GM18505 (cell line): ENCODE results near the gene VARS2.
"Not testable (repeated sequence)": the region's sequence is repeated elsewhere in the genome, so short reads cannot be mapped to it uniquely, and the experiment has no call there.

ENCODE experiments used
- ATAC-seq: cut with Tn5 transposase; IDR thresholded peaks from one replicate; pipeline ENCODE4 v1.9.1; 2021; ENCODE audit not compliant: unreplicated experiment
- POLR2A ChIP-seq: IDR thresholded peaks from 4 replicates; pipeline ENCODE4 v1.6.1; 2011; ENCODE audit warnings: borderline replicate concordance; ENCODE audit not compliant: insufficient read depth, insufficient read length; ENCODE audit errors: extremely low read depth

VARS2 gene

DNA sequence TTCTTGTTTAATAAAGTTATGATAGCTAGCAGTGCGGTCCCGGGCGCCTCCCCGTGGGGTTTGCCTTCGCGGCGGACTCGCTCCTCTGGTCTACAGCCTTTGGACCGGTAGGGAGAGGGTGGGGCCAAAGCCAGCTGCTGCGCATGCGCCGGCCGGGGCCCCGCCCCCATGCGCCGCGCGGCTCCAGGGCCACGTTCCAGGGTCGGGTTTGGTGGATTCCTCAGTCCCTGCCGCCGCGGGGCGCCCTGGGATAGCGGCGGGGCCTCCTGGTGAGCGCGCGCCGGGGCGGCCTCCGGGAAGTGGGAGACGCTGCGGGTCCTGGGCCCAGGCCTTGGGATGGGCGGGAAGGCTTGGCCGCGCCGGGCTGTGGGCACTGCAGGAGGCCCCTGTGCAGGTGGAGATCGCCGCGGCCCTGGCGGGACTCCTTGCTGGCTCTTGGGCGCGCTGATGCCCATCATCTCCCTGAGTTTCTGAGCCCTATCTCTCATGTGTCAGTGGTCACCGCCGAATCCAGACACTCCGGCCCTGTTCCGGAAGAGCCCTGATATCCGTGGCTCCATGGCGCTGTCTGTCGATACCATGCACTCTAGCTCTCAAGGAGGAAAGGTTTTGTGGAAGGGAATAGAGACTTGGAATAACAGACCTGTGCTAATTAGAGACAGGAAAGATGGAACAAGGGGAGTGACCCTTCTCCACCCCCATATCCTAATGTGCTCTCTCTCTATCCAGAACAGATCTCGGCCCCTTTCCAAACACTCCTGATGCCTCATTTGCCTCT is at the start of gene VARS2:
Gene VARS2 (plus strand): TSS at position 163 of the 778 bp plus-strand sequence. CDS start 599 bp downstream, at position 762.
- peak; percentile 85 for ATAC-seq
- TF ChIP-seq POLR2A, result peak; percentile 83

DNA sequence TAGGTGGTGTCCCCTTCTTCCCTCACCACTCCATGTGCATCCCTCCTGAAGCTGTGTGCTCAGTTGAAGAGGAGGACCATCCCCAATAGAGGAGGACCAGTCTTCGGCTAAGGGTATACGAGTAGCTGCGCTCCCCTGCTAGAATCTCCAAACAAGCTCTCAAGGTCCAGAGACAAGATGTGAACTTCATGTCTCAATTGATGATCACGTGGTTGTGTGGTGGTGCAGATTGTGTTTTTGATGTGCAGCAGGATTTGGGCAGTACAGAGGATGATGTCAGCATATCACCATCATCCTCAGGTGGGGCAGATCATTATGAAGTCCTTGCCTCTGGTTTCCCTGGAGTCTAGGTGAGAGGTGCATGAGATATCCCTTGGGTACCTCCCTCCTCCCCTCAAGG is 49.7 kb upstream of the VARS2 start:
- ATAC-seq, result no peak

DNA sequence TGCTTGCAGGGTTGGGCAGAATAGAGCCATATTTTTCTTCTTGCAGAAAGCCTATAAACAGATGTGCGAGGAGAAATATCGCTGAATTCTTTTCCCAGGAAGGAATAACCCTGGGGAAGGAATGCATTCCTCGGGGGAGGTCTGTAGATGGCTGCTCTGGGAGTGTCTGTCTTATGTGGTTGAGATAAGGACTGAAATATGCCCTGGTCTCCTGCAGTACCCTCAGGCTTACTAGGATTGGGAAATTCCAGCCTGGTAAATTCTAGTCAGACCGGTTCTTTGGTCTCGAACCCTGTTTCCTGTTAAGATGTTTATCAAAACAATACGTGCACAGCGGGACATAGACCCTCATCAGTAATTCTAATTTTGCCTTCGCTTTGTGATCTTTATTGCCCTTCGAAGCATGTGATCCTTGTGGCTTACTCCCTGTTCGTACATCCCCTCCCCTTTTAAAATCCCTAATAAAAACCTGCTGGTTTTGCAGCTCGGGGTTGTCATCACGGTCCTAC is 44.7 kb upstream of the VARS2 start:
- ATAC-seq, result not testable (repeated sequence)

More for the DNA sequence above, 49.7 kb upstream of the VARS2 start:
- no peak for TF ChIP-seq POLR2A

DNA sequence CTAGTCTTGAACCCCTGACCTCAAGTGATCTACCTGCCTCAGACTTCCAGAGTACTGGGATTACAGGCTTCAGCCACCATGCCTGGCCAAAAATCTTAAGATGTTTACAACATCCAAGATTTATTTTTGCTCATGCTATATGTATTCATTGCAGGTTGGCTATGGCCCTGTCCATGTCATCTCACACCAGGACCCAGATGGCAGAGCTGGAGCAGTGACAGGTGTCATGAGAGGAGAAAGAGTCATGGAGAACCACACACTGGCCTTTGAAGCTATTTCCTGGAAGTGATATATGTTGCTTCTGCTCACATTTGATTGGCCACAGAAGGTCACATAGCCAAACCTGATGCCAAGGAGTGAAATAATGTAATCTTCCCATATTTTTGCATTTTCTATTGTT is 43.5 kb upstream of the VARS2 start:
- no peak for ATAC-seq

DNA sequence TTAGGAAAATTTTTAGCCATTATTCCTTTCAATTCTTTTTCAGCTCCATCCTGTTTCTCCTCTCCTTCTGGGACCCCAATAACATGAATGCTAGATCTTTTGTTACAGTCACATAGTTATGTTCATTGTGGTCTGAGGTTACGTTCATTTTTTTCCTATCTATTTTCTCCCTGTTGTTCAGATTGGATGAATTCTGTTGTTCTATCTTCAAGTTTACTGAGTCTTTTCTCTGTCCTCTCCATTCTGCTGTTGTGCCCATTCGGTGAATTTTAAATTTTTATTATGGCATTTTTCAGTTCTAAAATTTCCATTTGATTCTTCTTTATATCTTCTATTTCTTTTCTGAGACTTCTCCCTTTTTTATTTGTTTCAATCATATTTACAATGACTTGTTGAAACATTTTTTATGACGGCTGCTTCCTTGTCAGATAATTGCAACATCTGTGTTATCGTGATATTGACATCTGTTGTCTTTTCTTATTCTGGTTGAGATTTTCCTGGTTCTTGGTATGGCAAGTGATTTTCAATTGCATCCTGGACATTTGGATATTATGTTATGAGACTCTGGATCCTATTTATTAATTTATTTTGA is 42.4 kb upstream of the VARS2 start:
- TF ChIP-seq POLR2A, result no peak
- no peak for ATAC-seq

More for the DNA sequence above, 43.5 kb upstream of the VARS2 start:
- TF ChIP-seq POLR2A, result no peak

DNA sequence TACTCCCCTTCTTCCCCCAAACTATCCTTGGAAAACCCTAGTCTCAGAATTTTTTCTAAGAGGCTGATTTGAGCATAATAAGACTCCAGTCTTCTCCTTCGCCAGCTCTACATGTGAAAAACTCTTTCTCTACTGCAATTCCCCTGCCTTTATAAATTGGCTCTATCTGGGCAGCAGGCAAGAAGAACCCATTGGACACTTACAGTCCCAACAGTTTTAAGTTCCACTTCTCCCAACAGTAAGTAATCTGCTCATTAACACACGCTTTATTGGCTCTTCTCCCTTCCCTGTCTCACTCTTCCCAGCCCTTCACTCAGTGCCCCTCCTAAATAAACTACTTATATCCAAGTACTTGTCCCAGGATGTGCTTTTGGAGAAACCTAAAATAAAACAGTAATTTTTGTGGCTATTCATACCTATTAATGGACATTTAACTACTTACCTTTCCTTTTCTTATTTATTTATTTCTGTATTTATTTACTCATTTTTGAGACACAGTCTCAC is 40.8 kb upstream of the VARS2 start:
- no peak for TF ChIP-seq POLR2A
- no peak for ATAC-seq

DNA sequence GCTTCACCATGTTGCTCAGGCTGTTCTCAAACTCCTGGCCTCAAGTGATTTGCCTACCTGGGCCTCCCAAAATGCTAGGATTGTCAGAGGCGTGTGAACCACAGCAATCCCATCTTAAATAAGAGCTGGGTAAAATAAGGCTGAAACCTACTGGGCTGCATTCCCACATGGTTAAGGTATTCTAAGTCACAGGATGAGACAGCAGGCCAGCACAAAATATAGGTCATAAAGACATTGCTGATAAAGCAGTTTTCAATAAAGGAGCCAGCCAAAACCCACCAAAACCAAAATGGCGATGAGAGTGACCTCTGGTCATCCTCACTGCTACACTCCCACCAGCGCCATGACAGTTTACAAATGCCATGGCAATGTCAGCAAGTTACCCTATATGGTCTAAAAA is 40.2 kb upstream of the VARS2 start:
- not testable (repeated sequence) for ATAC-seq

DNA sequence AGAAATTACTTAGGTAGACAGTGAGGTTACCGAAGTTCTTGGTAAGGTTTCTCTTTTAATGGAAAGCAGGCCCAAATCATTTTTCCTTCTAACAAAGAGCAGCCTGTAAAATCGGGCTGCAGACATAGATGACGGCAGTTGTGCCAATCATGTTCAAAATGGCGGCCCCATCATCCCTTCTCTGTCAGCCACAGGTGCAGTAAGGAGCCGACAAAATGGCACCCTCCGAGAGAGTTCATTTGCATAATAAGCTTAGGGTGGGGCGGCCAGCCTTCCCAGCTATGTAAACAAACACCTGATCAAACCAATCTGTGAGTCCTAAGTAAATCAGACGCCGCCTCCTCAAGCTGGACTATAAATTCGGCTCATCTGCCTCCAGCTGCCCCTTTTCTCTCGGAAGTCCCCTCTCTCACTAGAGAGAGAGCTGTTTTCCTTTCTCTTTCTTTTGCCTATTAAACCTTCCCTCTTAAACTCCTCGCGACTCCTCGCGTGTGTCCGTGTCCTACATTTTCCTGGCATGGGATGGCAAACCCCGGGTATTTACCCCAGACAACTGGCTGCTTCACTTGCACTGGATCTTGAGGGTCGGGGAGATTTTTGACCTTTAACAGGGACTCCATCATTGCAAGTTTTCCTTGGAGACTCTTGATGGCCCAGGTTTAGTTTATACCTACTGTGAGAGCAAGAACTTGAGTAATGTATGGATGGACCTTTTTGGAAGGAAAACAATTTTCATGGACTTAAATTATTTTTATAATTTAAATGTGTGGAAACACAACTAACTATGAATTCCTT is 38.6 kb upstream of the VARS2 start:
- no peak for ATAC-seq
- no peak for TF ChIP-seq POLR2A

DNA sequence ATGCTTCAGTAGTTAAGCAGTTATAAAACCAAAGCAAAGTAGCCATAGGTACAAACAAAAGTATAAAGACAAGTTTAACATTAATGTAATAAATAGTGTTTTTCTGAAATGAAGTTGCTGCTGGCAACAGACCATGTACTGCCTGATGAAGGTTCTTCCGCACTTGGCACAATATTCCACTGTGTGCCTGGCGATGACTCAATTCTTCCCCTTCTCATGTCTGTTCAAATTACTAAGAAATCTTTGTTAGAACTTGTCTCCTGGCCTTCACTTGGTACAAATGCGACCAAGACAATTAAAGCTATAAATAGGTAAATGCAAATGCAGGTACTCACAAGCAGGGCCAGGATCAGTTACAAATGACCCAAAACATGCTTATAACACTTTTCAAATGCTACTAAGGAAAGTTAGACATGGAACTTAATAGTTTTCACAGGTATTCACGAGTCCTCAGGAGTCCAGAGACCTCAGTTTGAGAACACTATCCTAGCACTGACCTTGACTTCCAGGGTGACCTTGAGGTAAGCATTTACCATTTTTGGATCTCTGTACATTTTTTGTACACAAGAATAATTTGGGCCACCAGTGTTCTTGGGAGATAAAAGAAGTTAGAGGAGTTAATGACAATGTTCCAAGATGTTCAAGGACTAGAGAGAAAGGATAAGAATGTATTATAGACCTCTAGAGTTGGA is 37.9 kb upstream of the VARS2 start:
- no peak for TF ChIP-seq POLR2A
- ATAC-seq, result no peak

DNA sequence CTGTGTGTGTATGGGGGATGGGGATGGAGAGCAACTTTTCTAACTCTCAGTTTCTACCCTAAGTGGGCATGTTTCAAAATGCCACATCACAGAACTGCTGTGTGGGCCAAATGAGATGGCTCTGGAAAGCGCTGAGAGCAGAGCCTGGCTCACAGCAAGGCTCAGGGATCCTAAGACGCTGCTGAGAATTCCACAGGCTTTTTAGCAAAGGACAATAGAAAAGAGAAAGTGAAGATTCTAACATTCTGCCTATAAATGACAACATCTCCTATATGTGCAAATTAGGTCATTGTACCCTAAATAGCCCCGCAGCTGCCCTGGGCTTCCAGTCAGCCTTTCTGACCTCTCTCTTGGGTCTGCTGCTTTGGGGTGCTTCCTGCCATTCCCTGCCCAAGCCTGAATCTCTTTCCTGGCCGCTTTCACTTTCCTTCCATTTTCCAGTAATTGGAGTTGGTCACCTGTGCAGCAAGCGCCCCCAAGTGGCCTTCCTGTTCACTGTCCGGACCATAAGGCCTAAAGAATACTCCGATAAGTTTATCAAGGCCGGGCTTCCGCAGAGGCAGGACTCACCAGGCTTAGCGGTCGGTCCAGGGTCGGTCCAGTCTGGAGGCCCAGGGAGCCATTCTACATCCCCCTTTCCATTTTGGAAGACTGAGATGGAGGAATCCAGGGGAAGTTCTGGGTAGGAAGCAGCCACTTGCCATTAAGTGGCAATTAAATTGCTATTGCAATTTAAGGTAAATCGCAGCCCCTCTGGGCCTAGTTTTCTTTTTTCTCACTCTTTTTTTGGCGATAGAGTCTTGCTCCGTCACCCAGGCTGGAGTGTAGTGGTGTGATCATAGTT is 36.4 kb upstream of the VARS2 start:
- no peak for ATAC-seq
- TF ChIP-seq POLR2A, result no peak

DNA sequence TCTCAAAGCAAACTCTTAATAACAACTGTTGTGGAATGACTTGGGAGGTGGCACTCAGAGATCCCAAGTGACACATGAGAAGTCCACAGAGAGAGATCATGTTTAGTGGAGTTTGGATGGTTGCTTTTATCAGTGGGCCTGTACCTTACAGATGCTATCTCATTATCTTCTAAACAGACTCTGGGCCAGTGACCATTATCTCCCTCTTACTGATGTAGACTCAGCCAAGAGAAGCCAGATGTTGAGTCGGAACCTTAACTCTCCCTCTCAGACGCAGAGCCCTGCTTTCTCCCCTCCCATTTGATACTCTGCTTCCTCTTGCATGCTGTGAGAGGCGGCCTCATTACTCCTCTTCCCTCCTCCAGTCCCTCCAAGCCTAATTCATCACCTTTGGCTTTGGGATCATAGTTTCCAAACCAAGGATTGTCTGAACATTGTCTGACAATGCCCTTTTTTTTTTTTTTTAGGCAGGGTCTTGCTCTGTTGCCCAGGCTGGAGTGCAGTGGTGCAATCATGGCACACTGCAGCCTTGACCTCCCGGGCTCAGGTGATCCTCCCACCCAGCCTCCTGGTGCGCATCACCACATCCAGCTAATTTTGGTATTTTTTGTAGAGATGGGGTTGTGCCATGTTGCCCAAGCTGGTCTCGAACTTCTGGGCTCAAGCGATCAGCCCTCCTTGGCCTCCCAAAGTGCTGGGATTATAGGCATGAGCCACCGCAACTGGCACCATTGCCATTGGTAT is 34.2 kb upstream of the VARS2 start:
- no peak for TF ChIP-seq POLR2A
- no peak for ATAC-seq
